A549 (cell line): ENCODE results near the gene BAG3.

Experiments used
- BCL3 ChIP-seq: fragments of >200 bp; sonication (Bioruptor Twin); formaldehyde crosslinking; IDR thresholded peaks from 3 replicates; pipeline ENCODE4 v1.6.1; 2016
- CHD2 ChIP-seq: fragments of 150-350 bp; IDR thresholded peaks from 2 replicates; pipeline ENCODE4 v1.6.1; 2014; ENCODE audit warnings: low read length; ENCODE audit not compliant: partially characterized antibody
- CTCF ChIP-seq: fragments of >200 bp; sonication (Bioruptor Twin); formaldehyde crosslinking; IDR thresholded peaks from 3 replicates; pipeline ENCODE4 v1.5.1; 2016
- HDAC2 ChIP-seq: fragments of 200-600 bp; sonication (generic); IDR thresholded peaks from 2 replicates; pipeline ENCODE4 v1.6.1; 2016
- HES2 ChIP-seq: fragments of >200 bp; sonication (Bioruptor Twin); formaldehyde crosslinking; IDR thresholded peaks from 2 replicates; pipeline ENCODE4 v1.6.1; 2016
- JUNB ChIP-seq: fragments of >200 bp; sonication (Bioruptor Twin); formaldehyde crosslinking; IDR thresholded peaks from 2 replicates; pipeline ENCODE4 v1.6.1; 2016
- MAZ ChIP-seq: fragments of 150-350 bp; IDR thresholded peaks from 2 replicates; pipeline ENCODE4 v1.6.1; 2014; ENCODE audit warnings: antibody characterized with exemption, low read depth, low read length, borderline replicate concordance
- POLR2A ChIP-seq: IDR thresholded peaks from 2 replicates; pipeline ENCODE4 v1.6.1; 2012; ENCODE audit warnings: mild to moderate bottlenecking, low read length
- REST ChIP-seq: fragments of 200-600 bp; sonication (generic); IDR thresholded peaks from 2 replicates; pipeline ENCODE4 v1.6.1; 2016; ENCODE audit warnings: antibody characterized with exemption, mild to moderate bottlenecking, moderate library complexity
- RFX5 ChIP-seq: fragments of 450-650 bp; IDR thresholded peaks from 2 replicates; pipeline ENCODE4 v1.7.1; 2014; ENCODE audit warnings: antibody characterized with exemption, mild to moderate bottlenecking, moderate library complexity
- USF2 ChIP-seq: fragments of 450-650 bp; IDR thresholded peaks from 2 replicates; pipeline ENCODE4 v1.6.1; 2014; ENCODE audit warnings: antibody characterized with exemption
- ZFP36 ChIP-seq: fragments of 450-650 bp; IDR thresholded peaks from 2 replicates; pipeline ENCODE4 v1.6.1; 2014; ENCODE audit warnings: borderline replicate concordance; ENCODE audit not compliant: partially characterized antibody

- TF ChIP-seq USF2 (no peak), BCL3 (peak; percentile 60; the same call in 1 of the 3 replicates), HES2 (no peak), RFX5 (no peak), ZFP36 (no peak), CTCF (no peak), JUNB (no peak), REST (no peak), HDAC2 (no peak), POLR2A (peak; percentile 87), CHD2 (no peak), MAZ (no peak)
Observed at GRCh38 chr10:119725517-119725827, 74.3 kb downstream of the BAG3 start.
